A204.1 (cell line): Measurements from ENCODE around the gene ATP10B.
"Not testable (repeated sequence)": the region's sequence is repeated elsewhere in the genome, so short reads cannot be mapped to it uniquely, and the experiment has no call there.

Source experiments
- FAIRE-seq: peaks from 2 replicates; lab custom pipeline; 2012; peaks lifted over from hg19 to GRCh38; lab: Jason Lieb, UNC

Gene ATP10B

DNA sequence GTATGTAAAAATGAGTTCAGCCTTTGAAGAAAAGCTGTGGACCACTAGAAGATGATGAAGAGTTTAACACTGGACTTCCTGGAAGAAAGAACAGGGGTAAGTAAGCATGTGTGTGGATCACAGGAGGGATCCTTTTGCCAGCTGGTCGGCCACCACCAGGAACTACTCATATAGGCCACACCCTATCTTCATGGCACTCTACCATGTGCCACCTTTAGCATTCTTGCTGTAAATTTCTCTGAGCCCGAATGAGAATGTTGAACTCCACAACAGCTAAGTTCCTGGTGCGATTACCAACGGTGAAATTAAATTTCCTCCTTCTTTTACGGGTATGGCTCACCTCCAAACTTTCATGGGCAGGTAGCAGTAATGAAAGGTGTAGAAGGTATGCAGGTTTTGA, 102.3 kb downstream of the ATP10B start:
- no peak for FAIRE-seq

DNA sequence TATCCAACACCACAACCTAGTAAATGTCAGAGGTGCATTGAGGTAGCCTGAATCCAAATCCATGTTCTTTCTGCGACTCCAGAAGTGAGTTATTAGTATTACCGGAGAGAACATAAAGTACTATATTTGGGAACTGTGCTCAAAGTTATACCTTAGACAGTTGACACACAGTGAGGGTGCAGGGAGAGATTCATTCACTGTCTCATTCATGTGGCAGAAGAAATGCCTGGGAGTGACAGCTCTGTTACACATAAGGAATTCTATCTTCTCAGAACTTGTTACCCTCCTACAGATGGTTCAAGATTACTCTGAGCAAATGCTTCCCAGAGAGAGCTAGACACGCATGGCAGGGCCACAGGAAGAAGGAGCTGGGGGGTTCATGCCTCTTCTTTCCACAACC, 103.0 kb downstream of the ATP10B start:
- no peak for FAIRE-seq

DNA sequence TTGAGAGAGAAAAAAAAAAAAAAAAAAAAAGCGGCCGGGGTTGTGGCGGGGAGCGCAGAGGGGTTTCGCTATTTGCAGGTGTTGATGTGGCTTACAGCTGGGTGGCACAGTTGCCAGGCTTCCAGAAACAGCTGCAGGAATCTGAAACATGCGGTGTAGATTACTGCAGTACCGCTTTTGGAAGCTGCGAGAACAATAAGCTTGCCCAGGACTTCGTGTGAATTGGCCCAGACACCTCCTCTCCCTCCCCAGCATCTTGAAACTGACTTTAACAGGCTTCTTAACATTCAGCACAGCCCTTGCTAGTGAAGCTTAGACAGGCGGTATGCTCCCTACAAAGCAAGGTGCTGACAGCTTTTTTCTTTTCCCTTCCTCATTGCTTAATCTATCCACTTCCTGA, 104.0 kb downstream of the ATP10B start:
- FAIRE-seq, result no peak

DNA sequence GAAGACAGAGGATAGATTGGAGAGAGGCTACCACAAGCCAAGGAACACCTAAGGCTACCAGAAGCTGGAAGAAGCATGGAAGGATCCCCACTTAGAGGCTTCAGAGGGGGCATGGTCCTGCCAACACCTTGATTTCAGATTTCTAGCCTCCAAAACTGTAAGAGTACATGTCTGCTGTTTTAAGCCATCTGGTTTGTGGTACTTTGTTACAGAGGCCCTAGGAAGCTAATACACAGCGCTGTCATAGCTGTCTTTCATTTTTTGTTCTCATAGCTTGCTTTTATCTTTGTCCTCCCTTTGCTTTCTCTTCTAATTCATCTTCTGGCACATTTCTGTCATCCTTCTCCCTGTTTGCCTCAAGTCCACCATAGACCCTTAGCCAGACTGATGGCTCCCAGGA, 104.5 kb downstream of the ATP10B start:
- FAIRE-seq, result no peak

DNA sequence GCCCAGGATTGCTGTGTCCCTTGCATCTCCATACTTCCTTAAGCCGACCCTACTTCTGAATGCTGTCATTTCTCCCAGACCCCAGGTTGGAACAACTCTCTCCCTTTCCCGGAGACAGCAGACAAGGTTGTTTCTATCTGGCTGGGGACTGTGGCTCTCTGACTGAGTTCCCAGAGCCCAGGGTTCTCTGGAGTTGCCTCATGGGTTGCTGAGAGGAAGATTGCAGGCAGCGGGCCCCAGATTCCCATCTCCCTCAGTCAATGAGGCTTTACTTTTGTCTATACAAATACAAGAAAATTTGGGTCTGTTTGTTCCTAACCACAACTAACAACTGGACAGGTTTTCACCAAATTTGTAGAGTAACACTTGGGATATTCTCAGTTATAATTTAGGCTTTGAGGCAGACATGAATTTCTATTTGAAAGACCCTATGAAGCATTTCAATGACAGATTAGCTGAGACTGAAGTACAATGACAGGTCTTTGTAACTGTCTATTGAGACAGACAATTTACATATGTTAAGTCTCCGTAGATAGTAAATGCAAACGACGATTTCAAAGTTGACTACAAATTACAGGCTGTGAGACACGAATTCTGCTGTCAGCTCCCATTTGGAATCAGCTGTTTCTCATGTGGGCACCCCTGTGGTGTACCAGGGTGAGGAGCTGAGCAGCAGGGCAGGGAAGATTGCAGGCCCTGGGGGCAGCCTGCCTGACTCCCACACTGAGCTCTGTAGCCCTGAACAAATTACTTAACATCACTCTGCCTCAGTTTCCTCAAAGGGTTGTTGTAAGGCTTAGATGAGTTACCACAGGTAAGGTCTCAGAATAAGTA, 107.5 kb downstream of the ATP10B start:
- FAIRE-seq, result no peak

DNA sequence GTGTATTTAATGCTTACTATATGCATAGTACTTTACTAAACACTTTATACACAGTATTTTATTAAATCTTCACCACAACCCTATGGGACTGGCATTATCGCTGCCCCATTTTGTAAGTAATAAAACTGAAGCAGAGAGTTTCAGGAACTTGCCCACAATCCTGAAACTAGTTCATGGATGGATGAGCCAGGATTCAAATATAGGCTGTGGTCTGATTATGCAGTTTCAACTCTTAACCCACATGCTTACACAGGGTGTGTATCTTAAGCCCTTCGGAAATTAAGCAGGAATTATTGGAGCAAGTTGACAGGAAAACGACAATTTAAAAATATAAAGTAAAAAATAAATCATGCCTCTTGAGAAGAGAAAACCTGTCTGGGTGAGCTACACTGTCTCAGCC, 109.0 kb downstream of the ATP10B start:
- no peak for FAIRE-seq

DNA sequence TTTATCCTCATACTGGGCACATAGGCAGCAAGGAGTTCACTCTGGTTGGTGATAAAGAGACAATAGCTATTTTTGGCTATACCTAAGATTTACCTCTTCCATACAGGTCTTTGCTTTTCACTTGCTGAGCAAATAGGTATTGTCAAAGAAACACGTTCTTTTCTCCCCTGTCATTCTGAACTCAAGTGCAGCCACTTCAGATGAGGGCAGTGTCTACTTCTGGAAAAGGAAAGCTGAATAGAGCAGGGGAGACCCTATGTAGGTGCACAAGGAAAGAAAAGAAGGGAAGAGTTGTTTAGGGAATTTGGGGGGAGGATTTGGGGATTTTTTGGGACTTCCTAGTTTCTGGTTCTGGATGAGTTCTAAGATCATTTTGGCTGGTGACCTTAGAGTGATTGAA, 109.6 kb downstream of the ATP10B start:
- FAIRE-seq, result no peak

DNA sequence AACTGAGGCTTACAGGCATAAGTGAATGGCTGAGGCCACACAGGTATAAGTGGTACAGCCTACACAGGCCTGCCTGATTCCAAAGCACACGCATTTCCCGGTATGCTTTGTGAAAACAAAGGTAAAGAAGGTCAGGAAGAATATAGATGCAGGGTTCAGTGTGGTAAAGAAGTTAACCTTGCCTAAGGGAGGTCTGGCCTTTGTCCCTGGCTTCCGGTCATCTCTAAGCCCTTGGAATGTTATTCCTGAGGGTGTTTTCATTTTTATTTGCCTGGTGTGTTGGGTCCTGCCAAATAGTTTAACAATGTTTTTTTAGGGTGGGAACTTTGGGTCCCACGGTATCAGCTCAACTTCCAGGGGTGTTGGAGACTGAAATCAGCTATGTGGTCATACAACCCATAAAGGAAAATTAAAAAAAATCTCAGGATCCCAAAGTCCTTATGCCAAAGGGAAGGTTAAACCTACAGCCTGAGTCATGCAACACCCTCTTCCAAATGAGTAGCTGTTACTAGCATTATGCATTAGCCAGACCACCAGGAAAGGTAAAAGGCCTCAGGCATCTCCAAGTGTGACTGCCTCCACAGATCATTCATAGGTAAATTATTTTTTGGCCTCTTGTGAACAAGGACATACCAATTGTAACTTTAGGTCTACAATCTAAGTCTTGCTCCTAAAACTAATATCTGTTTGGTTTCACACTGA, 124.6 kb downstream of the ATP10B start:
- FAIRE-seq, result no peak

DNA sequence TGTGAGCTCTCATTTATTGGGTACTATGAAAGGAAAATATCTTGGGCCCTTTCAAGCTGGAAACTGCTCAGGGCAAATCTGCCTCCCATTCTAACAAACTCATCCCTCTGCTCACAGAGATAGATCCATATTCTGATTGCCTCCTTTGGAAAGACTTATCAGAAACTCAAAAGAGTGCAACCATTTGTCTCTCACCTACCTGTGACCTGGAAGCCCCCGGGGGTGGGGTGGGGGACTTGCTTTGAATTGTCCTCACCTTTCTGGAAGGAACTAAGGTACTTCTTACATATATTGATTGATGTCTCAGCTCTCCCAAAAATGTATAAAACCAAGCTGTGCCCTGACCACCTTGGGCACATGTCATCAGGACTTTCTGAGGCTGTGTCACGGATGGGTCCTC, 125.3 kb downstream of the ATP10B start:
- FAIRE-seq, result no peak

DNA sequence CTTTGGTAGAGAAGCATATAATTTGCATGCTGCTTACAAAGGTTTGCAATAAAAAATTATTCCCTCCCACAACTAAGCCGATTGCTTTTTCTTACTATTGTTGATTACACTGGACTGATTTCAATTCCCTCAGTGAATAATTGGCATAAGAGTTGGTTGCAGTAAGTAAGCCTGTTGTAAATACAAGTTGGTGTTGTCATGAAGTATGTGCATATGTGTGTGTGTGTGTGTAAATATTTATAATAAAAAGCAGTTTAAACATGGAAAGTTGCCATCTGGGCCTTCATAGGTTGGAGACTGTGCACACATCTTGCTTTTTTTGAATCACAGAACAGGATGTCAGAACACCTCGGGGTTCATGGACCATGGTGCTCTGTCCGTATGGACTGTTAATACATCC, 131.2 kb downstream of the ATP10B start:
- no peak for FAIRE-seq

DNA sequence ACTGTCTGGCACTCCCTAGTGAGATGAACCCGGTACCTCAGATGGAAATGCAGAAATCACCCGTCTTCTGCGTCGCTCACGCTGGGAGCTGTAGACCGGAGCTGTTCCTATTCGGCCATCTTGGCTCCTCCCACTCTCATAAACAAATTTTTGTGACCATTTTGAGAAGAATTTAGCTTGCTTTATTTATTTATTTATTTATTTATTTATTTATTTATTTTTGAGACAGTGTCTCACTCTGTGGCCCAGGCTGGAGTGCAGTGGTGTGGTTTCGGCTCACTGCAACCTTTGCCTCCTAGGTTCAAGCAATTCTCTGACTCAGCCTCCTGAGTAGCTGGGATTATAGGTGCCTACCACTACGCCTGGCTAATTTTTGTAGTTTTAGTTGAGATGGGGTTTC, 136.5 kb downstream of the ATP10B start:
- FAIRE-seq, result not testable (repeated sequence)

DNA sequence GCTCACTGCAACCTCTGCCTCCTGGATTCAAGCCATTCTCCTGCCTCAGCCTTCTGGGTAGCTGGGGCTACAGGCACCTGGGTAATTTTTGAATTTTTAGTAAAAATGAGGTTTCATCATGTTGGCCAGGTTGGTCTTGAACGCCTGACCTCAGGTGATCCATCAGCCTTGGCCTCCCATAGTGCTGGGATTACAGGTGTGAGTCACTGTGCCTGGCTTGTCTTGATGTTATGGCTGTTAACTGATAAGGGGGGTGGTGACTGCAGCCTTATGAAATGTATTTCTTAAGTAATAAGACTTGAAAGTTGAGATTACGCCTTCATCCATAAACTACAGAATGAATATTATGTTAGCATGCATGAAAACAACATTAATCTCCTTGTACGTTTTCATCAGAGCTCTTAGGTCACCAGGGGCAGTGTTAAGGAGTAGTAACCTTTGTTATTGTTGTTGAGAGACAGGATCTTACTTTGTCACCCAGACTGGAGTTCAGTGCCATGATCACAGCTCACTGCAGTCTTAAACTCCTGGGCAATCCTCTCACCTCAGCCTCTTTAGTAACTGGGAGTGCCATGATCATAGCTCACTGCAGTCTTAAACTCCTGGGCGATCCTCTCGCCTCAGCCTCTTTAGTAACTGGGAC, 148.3 kb downstream of the ATP10B start:
- FAIRE-seq, result no peak

DNA sequence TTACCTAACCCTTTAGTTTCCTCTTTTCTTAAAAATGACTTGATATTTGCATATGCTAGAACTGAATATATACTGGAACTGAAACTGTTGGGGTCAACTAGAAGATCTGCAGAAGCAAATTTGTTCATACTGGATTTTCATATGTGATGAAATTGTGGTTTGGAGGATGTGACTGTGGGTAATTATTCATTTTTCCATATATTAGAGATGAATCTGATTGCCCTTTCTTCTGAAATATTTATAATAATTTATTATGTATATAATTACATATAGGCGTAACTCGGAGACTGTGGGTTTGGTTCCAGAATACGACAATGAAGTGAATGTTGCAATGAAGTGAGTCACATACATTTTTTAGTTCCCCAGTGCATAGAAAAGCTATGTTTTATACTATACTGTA, 149.1 kb downstream of the ATP10B start:
- no peak for FAIRE-seq

DNA sequence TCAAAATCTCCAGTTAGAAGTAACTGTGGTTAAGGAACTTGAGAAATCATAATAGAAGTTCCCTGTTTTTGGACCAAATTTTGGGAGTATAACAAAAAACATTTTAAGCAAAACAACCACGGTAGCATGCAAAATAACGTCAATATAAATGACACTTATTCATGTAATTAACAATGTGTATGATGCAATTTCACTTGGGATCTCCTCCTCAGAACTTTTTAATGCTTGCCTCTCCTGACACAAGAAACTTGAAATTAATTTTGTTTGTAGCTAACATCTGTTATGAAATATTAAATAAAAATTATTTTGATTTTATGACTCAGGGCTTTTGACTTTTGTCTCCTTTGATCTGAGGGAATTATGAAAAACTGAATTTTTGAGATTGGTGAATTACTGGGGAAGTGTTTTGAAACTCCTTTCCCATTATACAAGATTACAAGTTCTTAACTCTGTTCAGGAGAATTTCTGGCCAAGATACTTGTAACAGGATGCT, 149.7 kb downstream of the ATP10B start:
- no peak for FAIRE-seq

DNA sequence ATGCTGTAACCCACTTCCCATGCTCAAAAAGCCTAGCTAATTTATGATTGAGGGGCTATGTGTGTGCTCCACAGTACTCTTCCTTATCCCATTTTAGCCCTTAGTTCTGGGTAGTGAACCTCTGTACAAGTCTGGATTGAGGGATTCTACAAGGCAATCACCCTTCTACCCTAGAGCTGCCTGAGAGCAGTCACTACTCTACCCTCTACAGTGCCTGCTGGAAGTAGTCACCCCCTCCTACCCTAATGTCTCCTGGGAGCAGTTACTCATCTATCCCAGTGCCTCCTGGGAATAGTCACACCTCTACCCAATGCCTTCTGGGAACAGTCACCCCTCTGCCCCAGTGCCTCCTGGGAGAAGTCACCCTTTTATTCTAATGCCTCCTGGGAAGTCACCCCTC, 150.6 kb downstream of the ATP10B start:
- FAIRE-seq, result no peak

DNA sequence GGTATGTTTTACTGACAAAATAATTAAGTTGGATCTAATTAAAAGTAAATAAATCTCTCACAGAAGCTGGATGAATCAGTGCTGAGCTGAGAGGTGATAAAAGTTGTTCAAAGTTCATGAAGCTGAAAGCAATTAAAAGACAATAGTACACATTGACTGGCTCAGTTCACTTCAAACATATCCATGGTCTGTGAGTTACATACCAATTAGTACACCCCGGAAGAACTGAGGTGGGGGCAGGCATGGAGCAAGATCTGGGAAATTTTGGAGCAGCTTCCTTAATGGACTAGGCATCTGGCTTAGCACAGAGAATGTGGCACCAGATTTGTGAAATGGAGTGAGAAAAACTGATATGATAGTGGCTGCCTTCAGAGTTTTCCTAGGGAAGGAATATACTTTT, 152.7 kb downstream of the ATP10B start:
- FAIRE-seq, result no peak

DNA sequence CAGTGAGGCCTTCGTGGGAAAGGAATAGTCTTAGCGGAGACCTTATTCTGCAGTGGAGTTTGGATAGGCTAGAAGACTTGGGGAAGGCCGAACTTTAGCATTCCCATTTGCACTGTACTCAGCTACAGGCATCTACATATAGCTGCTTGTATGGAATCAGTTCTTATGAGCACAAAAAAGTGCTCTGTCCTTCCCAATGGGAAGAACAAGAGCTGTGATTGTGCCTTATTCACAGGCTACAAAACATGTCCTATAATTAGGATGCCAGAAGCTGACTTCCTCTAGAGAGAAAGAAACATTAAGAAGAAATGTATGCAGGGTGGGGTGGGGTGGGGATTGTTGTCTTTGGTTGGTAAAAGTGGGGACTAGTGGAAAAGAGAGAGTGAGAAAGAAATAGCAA, 154.7 kb downstream of the ATP10B start:
- FAIRE-seq, result no peak

DNA sequence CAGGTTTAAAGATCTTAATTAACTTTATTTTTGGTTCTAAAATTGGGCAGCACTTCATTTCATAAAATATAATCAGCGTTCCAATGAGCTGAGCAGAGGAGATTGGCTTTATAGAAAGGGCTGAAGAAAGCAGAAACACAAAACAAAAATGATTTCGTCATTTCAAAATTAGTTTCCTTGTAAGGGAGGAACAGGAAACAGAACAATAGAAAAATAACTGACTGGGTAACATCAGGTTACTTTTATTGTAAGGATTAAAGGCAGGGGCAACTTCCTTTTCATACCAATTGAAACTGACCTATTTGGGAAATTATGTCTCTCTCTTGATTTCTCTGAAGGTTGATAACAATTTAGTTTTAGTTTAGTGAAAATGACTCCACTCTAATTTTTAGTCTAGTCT, 157.1 kb downstream of the ATP10B start:
- no peak for FAIRE-seq

DNA sequence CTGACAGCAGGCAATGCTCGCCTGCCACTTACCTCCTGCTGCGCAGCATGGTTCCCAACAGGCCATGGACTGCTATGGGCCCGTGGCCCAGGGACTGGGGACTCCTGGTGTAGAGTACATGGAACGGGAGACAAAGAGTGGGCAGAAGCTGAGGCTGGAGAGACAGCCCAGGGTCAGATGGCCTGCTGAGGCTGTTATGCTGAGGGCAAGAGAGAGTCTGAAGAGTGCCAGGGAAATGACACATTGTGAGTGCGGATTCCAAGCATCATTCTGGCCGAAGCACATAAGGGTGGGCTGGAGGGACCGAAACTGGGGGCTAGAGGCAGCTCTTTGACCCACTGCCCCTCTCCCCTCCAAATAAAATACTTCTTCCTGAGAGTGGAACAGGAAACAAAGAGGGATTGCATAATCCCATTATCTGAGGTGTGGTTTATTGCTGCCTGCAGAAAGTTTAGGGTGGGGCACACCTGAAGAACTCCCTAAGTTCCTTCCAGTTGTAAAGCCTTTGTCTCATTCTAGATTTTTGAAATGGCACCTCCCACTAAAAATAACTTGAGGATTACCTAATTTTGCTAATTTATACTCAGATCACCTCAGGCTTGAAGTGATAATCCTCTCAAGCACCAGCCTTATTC, 158.1 kb downstream of the ATP10B start:
- no peak for FAIRE-seq

DNA sequence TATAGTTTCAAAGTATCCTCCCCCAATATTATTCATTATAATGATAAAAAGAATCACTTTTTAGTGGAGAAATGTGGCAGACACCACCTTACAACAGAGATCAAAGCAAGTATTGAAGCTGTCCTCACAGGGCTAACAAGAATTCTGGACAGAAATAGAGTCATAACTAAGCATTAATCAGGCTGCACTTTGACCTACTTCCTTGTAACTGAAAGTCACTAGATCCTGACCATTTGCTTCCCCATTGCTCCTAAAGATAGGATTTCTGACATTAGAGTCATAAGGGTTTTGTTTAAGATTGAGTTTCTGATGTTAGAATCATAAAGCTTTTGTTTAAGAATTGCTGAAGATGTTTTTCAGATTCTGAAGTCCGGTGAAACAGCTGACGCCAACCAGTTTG, 159.7 kb downstream of the ATP10B start:
- FAIRE-seq, result no peak

DNA sequence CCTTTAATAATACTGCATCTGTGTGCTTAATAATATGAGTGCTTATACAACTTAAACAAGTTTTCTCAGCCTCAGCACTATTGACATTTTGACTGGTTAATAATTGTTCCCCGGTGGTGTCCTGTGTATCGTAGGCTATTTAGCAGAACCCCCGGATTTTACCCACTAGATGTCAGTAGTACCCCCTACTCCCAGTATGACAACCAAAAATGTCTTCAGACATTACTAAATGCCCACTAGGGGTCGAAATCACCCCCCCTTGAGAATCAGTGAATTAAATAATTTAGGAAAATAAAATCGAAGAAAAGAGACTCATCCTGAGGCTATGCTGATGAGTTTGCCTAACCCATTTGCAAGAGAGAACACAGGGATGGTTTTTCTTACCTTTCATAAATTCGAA, 166.3 kb downstream of the ATP10B start:
- no peak for FAIRE-seq

DNA sequence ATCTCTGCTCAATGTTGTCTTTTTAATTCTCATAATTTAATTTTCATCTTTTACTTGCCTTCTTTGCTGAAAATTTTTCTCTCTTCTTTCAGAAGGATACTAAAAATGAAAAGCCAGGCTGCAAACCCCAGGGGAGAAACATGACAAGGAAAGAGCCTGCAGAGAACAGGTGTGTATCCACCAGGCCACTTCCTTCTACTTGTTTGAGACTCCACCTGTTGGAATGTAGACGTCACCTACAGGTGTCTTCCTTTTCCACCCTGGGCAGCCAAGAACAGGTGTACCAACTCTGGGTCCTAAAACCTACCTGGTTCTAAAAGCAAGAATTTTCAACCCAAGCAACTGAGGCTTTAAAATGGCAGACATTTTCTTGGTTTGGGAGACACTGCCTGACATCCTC, 166.8 kb downstream of the ATP10B start:
- no peak for FAIRE-seq
